ENCODE measurements around the gene UXS1.
"Not testable (repeated sequence)": the region's sequence is repeated elsewhere in the genome, so short reads cannot be mapped to it uniquely, and the experiment has no call there.

Gene UXS1

GRCh38 chr2:106193977-106194778 is at the start of gene UXS1:
UXS1 (minus strand) TSS chr2:106194301; CDS start chr2:106194241, 60 bp downstream.
- peak; percentile 63 to 78 for ATAC-seq

DNA sequence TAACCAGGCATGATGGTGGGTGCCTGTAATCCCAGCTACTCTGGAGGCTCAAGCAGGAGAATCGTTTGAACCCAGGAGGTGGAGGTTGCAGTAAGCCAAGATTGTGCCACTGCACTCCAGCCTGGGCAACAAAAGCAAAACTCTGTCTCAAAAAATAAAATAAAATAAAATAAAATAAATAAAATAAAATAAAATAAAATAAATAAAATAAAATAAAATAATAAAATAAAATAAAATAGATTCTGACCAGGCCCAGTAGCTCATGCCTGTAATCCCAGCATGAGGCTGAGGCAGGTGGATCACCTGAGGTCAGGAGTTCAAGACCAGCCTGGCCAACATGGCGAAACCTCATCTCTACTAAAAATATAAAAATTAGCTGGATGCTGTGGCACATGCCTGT is 45.4 kb upstream of the UXS1 start:
- not testable (repeated sequence) for ATAC-seq

DNA sequence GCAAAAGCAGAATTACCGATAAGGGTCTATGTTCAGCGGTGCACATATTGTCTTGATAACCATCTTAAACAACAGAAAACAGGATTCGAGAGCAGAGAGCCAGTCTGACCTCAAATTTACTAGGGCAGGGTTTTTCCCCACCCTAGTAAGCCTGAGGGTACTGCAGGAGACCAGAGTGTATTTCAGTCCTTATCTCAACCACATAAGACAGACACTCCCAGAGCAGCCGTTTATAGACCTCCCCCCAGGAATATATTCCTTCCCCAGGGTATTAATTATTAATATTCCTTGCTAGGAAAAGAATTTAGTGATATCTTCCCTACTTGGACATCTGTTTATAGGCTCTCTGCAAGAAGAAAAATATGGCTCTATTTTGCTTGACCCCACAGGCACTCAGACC is 41.3 kb upstream of the UXS1 start:
- ATAC-seq: not testable (repeated sequence)

GRCh38 chr2:106233350-106233706 is 39.2 kb upstream of the UXS1 start:
- ATAC-seq: no peak

DNA sequence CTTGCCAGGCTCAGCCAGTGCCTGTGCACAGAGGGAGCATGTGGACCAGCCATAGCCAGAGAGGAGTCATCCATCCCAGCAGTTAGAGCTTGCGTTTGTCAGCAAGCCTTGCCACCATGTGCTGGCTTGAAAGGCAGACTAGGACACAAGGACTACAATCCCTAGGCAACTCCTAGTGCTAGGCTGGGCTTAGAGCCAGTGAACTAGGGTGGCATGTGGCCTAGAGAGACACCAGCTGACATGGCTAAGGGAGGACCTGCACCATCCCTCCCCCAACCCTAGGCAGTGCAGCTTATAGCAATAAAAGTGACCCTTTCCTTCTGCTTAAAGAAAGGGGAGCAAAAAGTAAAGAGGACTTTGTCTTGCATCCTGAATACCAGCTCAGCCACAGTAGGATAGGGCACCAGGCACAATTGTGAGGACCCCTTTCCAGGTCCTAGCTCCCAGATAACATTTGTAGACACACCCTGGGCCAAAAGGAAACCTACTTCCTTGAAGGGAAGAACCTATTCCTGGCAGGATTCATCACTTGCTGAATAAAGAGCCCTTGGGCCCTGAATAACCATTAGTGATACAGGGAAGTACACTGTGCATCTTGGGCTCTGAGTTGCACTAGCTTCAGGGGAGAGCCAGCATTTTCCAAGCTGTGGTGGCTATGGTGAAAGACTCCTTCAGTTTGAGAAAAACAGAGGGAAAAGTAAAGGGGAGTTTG is 38.7 kb upstream of the UXS1 start:
- ATAC-seq: no peak

DNA sequence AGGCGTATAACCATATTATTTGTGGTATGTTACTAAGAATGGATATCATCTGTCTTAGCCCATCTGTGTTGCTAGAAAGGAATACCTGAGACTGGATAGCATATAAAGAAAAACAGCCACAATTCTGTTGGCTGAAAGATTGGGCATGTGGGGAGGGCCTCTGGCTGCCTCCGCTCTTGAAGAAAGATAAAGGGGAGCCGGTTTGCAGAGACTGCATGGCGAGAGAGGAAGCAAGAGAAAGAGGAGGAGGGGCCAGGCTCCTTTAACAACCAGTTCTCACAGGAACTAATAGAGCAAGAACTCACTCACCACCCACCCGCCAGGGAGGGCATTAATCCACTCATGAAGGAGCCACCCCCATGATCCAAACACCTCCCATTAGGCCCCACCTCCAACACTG is 29.2 kb upstream of the UXS1 start:
- ATAC-seq: no peak

- ATAC-seq: not testable (repeated sequence)
Observed at GRCh38 chr2:106222057-106222456, 28.0 kb upstream of the UXS1 start.

GRCh38 chr2:106219813-106220212 is 25.7 kb upstream of the UXS1 start:
- ATAC-seq: no peak

- not testable (repeated sequence) for ATAC-seq
Observed at GRCh38 chr2:106219157-106219556, 25.1 kb upstream of the UXS1 start.

GRCh38 chr2:106208874-106209273 is 14.8 kb upstream of the UXS1 start:
- ATAC-seq: no peak

- ATAC-seq: no peak
Observed at GRCh38 chr2:106208399-106208798, 14.3 kb upstream of the UXS1 start.

DNA sequence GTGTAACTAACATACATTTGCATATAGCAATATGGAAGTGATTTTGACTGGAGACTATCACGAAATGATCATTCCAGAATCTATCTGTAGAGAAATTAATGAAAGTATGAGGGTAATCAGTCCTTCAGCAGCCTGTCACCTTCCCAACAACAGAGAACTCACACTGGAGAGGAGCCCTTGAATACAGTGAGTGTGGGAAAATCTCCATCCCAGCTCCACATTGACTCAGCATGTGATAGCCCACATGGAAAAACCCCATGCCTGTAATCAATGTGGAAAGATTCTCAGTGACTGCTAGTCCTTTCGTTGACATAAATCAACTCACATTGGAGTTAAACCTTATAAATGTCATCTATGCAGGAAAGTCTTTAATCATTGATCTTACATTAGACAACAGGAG is 13.1 kb upstream of the UXS1 start:
- ATAC-seq: no peak

DNA sequence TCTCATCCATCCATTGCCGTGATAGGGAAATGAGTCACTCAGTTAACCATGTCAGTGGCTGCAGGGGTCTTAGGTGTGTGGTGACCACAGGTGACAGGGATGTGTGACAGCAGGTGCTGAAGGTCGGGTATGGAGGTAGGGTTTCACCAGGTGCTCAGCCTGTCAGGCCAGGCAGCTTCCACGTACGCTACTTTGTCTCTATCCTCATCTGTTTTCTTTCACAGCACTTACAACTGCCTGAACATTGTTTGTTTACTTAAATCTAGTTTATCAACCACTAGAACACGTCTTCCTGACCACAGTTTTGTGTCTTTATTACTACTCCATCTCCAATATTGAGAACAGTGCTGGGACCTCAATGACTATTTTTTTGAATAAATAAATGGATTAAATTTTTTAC is 11.4 kb upstream of the UXS1 start:
- peak in 1 of 2 donors; percentile 48 for ATAC-seq

- ATAC-seq: not testable (repeated sequence)
Observed at GRCh38 chr2:106204551-106204950, 10.4 kb upstream of the UXS1 start.

- no peak for ATAC-seq
Observed at GRCh38 chr2:106201661-106202060, 7.6 kb upstream of the UXS1 start.

DNA sequence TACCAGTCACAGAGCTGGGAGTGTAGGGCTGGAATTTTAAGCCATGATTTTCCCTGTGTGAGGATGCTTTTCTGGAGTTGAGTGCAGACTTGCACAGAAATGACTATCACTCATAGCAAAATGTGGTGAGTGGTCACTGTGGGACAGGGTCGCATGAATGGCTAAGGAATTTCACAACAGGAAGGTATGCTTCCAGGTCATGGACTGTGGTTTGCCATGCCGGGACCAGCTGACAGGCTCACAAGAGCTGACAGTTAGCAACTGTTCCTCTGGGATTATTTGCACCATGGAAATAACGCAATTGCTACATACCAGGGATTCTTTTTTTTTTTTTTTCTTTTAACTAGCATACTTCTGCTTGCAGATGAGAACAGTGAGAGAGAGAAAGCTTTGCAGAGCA is 3.8 kb upstream of the UXS1 start:
- no peak for ATAC-seq

DNA sequence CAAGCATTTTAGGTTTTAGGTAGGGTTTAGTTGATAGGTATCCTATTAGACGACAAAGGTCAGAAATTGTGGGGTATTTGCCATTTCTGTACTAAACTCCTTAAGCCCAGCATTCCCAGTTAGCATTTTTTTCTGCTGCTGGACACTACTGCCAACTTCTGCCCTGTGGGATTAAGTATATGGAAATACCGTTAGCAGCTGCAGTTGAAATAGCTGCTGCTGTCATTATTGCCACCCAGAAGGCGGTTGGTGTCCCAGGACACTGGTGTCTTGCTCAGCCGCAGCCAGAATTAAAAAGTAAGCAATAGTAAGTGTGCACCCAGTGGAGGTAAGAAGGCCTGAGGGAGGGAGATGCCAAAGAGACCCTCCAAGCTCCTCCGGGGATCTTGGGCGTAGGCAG is 1.9 kb upstream of the UXS1 start:
- ATAC-seq: no peak

GRCh38 chr2:106195456-106195855 is 1.4 kb upstream of the UXS1 start:
- ATAC-seq: no peak

- no peak for ATAC-seq
Observed at GRCh38 chr2:106193690-106193976, 468 bp downstream of the UXS1 start.

- ATAC-seq: peak; percentile 60 to 70
Observed at GRCh38 chr2:106192752-106193689, 1.1 kb downstream of the UXS1 start.

DNA sequence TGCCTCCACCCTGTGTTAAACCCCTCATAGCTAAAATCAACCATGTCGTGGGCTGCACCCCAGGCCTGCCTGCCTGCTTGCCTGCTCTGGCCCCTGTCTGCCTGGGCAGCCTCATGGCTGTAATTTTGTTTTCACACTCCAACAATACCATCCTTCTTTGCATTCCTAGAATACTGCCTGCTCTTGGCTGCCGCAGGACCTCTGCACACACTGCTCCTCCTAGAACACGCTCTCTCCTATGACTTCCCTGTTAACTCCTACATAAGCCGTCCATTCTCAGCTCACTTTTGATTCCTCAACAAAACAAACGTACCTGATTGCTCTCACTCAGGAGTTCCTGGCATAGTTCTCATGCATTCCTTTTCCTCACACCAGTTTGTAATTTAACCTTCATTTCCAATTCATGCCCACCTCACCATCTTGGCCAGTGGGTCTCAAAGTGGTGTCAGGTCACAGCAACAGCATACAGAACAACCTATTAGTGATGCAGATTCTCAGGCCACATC is 2.5 kb downstream of the UXS1 start:
- no peak for ATAC-seq

DNA sequence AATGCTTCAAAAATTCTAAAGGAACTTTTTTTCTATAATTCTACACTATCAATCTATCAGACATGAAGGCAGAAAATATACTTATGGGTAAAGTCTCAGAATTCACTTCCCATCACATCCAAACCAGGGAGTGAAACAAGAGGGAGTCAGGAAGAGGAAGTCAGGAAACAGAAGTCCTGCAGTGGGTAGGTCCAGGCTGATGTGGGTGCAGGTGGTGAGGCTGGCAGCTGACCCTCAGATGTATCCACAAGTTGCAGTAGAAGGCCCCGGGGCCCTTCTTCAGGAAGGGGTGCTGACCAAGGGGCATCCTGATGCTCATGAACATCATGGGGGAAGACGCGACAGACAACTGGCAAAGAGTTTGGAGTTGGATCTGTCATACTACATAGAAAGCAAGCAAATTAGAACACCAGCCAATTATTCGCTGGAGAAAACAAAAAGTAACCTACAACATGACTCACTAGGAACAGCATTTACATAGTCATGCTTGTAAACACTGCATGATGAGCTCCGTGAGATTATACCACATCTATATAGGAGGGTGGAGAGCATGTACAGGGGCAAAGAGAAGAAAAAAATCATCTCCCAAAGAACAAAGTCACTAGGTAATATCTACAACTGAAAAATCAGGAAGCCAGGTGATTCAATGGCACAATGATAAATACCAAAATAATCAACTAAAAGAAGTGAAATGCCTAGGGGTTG is 4.2 kb downstream of the UXS1 start:
- ATAC-seq: peak in 1 of 2 donors; percentile 30

DNA sequence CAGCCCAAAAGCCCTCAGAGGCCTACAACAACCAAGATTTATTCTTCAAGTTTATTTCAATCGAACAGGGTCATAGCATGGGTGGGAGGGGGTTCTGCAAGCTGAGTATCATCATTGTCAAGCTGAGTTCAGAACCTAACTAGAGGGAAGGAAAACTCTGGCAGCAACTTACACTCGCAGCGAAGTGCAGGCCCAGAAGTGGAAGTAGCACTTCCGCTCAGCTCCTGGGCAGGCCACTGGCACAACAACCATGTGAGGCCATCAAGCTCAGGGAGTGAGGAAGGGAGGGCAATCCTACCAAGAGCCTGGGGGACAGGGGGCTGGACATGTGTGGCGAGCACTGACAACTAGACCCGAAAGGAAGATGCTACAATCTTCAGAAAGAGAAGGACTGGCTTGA is 4.8 kb downstream of the UXS1 start:
- ATAC-seq: no peak

All from activated CD4-positive, CD25-positive, alpha-beta regulatory T cell treated with anti-CD3 and anti-CD28 coated beads, Interleukin-2, amount 50 U/mL, for 24 hours (primary cell).